Uterus (tissue), 4 donors: Measurements from ENCODE around the gene ADAMTS1. TPM values are rescaled to one million over a fixed set of nuclear protein-coding genes. Genes with fewer than 3 reads are reported as not detected.

ENCODE experiments used
- DNase-seq, 2 donors: peaks; one replicate each; pipeline ENCODE4 v3.0.0-alpha.2; 2019 to 2020
- H3K27ac ChIP-seq, 2 donors: fragments of 200-600 bp; sonication (generic); 1 replicate in 1 of 2; 2 replicates in 1 of 2; pipeline ENCODE4 v1.5.1; 2016 to 2018
- H3K27me3 ChIP-seq, 2 donors: fragments of 200-600 bp; sonication (generic); one replicate each; pipeline ENCODE4 v1.5.1; 2018 to 2019; ENCODE audit warnings: control low read depth in 1 of 2
- H3K36me3 ChIP-seq, 2 donors: fragments of 200-600 bp; sonication (generic); one replicate each; pipeline ENCODE4 v1.5.1; 2019; ENCODE audit warnings: control low read depth in 1 of 2
- H3K4me1 ChIP-seq, 2 donors: fragments of 200-600 bp; sonication (generic); one replicate each; pipeline ENCODE4 v1.5.1; 2018 to 2019; ENCODE audit warnings: control low read depth in 1 of 2
- H3K4me3 ChIP-seq, 2 donors: fragments of 200-600 bp; sonication (generic); 1 replicate in 1 of 2; 2 replicates in 1 of 2; pipeline ENCODE4 v1.5.1; 2018 to 2019; ENCODE audit warnings: mild to moderate bottlenecking in 1 of 2
- H3K9me3 ChIP-seq, 2 donors: fragments of 200-600 bp; sonication (generic); one replicate each; pipeline ENCODE4 v1.5.1; 2019; ENCODE audit warnings: control low read depth in 1 of 2
- CTCF ChIP-seq, 4 experiments: fragments of 200-600 bp in 2 of 4; fragments of 450-650 bp in 2 of 4; sonication (generic) in 2 of 4; IDR thresholded peaks; one replicate each; pipeline ENCODE4 v1.5.1; 2016 to 2019; ENCODE audit warnings: antibody characterized with exemption in 4 of 4, mild to moderate bottlenecking in 2 of 4, moderate library complexity in 1 of 4
- POLR2A ChIP-seq, 2 donors: fragments of 450-650 bp; IDR thresholded peaks; one replicate each; pipeline ENCODE4 v1.6.1; 2016; ENCODE audit warnings: antibody characterized with exemption in 2 of 2, mild to moderate bottlenecking in 1 of 2, moderate library complexity in 1 of 2
- intact Hi-C: fragments of 100-400 bp; cut with DNase I; formaldehyde crosslinking; loops from one replicate; pipeline ENCODE4 v1.15.1; 2023; ENCODE audit warnings: low total_unique reads
- total RNA-seq, 4 donors: library from RNA; depleted of rRNA in 3 of 4; stranded (reverse); fragments of >200 nt in 3 of 4; gene quantifications; one replicate each; pipeline versions ENCODE4 v1.1.0 to v1.2.4, GENCODE V29; 2014 to 2023
- donor health status: DM: yes; HTN: yes; CAD: no.

ADAMTS1 gene
- total RNA-seq, 4 donors from 2014 or later, result 96.8 to 210 (median 164) TPM

- peak overlapping the region; percentile 69 to 89 for H3K4me3 ChIP-seq
- H3K9me3 ChIP-seq, result no peaks in the 10 kb centered on the region
- intact Hi-C loops, result loop anchor here (10.0 kb wide), 1 partner anchor 1902 kb away; no protein-coding TSS in a partner anchor
- peak; percentile 95 to 96 for DNase-seq
- peaks cover 4 to 5% of the 10 kb centered on the region in 2 donors for H3K4me1 ChIP-seq
- no peaks in the 10 kb centered on the region for H3K36me3 ChIP-seq
- TF ChIP-seq POLR2A (IDR thresholded peaks at IDR 0.05) (peak; percentile 33 to 52), CTCF (IDR thresholded peaks at IDR 0.05) (peak; percentile 19 to 43 (median 30))
- peak overlapping the region; percentile 99 for H3K27ac ChIP-seq
- H3K27me3 ChIP-seq, result no peaks in the 10 kb centered on the region
Observed at GRCh38 chr21:26842974-26843932, 2.0 kb downstream of the ADAMTS1 start.

GRCh38 chr21:26842300-26842699, 2.9 kb downstream of the ADAMTS1 start:
- H3K4me1 ChIP-seq, result peaks cover 4 to 5% of the 10 kb centered on the region in 2 donors
- peak overlapping the region; percentile 69 to 89 for H3K4me3 ChIP-seq
- peak overlapping the region; percentile 99 for H3K27ac ChIP-seq
- TF ChIP-seq CTCF (IDR thresholded peaks at IDR 0.05) (no peak), POLR2A (IDR thresholded peaks at IDR 0.05) (no peak)
- DNase-seq, result no peak
- intact Hi-C loops, result loop anchor here (10.0 kb wide), 1 partner anchor 1903 kb away; no protein-coding TSS in a partner anchor
- H3K36me3 ChIP-seq, result no peaks in the 10 kb centered on the region
- no peaks in the 10 kb centered on the region for H3K27me3 ChIP-seq
- no peaks in the 10 kb centered on the region for H3K9me3 ChIP-seq

- H3K27me3 ChIP-seq, result no peaks in the 10 kb centered on the region
- DNase-seq, result peak; percentile 69
- no peaks in the 10 kb centered on the region for H3K36me3 ChIP-seq
- H3K27ac ChIP-seq, result peak overlapping the region; percentile 99
- intact Hi-C loops, result loop anchor here (10.0 kb wide), 1 partner anchor 1904 kb away; no protein-coding TSS in a partner anchor
- peaks cover 4 to 5% of the 10 kb centered on the region in 2 donors for H3K4me1 ChIP-seq
- H3K4me3 ChIP-seq, result peak overlapping the region in 1 of 2 donors; percentile 89
- TF ChIP-seq POLR2A (IDR thresholded peaks at IDR 0.05) (no peak), CTCF (IDR thresholded peaks at IDR 0.05) (peak in 1 of 4 experiments; percentile 3)
- no peaks in the 10 kb centered on the region for H3K9me3 ChIP-seq
Observed at GRCh38 chr21:26840912-26841311, 4.3 kb downstream of the ADAMTS1 start.

- peaks cover 4 to 5% of the 10 kb centered on the region in 2 donors for H3K4me1 ChIP-seq
- DNase-seq, result no peak
- no peaks in the 10 kb centered on the region for H3K36me3 ChIP-seq
- intact Hi-C loops, result loop anchor here (10.0 kb wide), 1 partner anchor 1905 kb away; no protein-coding TSS in a partner anchor
- TF ChIP-seq POLR2A (IDR thresholded peaks at IDR 0.05), result no peak
- TF ChIP-seq CTCF (IDR thresholded peaks at IDR 0.05), result no peak
- H3K9me3 ChIP-seq, result no peaks in the 10 kb centered on the region
- peak overlapping the region in 1 of 2 donors; percentile 89 for H3K4me3 ChIP-seq
- H3K27me3 ChIP-seq, result no peaks in the 10 kb centered on the region
- H3K27ac ChIP-seq, result peak overlapping the region; percentile 99
Observed at GRCh38 chr21:26840201-26840600, 5.0 kb downstream of the ADAMTS1 start.

- Histone ChIP-seq H3K27ac (no peak overlapping the region), H3K27me3 (no peaks in the 10 kb centered on the region), H3K9me3 (no peaks in the 10 kb centered on the region), H3K4me3 (no peak overlapping the region), H3K36me3 (no peaks in the 10 kb centered on the region), H3K4me1 (peaks cover 4 to 5% of the 10 kb centered on the region in 2 donors)
- intact Hi-C loops, result no loop called here
- DNase-seq, result no peak
- TF ChIP-seq CTCF (IDR thresholded peaks at IDR 0.05) (no peak), POLR2A (IDR thresholded peaks at IDR 0.05) (no peak)
Observed at GRCh38 chr21:26837539-26837938, 7.7 kb downstream of the ADAMTS1 start.
